Activated gamma-delta T cell treated with Interleukin-2 at 50 U/mL for 16 hours (primary cell): ENCODE results near the gene TRIM46.

ENCODE experiments used
- DNase-seq: peaks from one replicate; pipeline ENCODE4 v3.0.0-alpha.2; 2020

TRIM46 gene, protein sequence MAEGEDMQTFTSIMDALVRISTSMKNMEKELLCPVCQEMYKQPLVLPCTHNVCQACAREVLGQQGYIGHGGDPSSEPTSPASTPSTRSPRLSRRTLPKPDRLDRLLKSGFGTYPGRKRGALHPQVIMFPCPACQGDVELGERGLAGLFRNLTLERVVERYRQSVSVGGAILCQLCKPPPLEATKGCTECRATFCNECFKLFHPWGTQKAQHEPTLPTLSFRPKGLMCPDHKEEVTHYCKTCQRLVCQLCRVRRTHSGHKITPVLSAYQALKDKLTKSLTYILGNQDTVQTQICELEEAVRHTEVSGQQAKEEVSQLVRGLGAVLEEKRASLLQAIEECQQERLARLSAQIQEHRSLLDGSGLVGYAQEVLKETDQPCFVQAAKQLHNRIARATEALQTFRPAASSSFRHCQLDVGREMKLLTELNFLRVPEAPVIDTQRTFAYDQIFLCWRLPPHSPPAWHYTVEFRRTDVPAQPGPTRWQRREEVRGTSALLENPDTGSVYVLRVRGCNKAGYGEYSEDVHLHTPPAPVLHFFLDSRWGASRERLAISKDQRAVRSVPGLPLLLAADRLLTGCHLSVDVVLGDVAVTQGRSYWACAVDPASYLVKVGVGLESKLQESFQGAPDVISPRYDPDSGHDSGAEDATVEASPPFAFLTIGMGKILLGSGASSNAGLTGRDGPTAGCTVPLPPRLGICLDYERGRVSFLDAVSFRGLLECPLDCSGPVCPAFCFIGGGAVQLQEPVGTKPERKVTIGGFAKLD

DNA sequence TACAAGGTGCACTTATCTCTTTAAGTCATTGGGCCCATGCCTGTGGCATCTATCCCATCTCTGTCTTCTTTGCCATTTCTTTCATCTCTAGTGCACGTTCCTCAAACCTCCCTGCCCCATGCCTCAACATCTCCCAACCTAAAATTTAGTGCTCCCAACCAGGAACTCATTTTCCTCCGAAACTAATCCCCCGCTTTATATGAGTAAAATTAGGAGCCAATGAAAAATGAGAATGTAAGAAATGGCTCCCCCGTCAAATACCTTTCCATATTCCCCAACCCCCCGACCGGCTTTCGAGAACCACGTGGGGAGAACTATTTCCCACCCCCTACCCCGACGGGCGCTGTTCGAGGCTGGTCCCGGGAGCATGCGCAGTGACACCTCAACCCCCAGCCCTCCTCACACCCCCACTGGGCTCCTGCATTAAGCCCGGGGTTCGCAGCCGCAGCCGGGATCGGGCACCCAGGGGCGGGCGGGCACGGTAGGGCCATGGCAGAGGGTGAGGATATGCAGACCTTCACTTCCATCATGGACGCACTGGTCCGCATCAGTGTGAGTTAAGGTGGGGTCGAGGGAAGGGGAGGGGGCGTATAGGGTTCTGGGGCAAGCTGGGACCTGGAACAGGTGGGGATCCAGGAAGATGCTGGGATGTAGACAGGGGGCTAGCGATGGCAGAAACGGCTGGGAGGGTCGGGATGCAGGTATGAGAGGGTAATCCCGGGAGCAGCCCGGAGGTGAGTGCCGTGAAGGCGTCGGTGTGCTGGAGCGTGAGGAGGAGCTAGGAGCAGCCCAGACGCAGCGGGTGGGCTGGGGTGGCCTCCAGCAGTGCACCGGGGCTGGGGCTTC lies at the start of gene TRIM46:
Gene TRIM46, plus strand, starts transcription at position 372 of the 846 bp plus-strand sequence. Its CDS starts 118 bp downstream, at position 490.
- peak; percentile 48 for DNase-seq

- DNase-seq: no peak
Measured at GRCh38 chr1:155124503-155125463, 48.9 kb upstream of the TRIM46 start.

DNA sequence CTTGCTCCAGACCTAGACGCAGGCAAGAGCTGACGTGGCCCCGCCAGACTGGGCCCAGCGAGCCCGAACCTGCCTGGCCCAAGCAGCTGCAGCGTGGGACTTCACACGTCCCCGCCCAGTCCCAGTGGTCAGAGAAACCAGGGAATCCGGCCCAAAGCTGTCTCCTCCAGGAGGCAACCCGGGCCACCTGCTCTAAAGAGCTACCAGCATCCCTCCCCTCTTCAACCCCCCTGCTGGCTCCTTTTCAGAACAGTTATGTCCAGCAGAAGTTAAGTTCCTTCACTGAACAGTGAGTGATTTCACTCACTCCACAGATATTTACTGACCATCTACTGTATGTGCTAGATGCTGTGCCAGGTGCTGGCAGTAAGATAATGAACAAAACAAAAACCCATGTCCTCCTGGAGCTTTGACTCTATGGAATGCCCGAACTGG lies 48.1 kb upstream of the TRIM46 start:
- DNase-seq: no peak

- no peak for DNase-seq
Measured at GRCh38 chr1:155125946-155126555, 47.6 kb upstream of the TRIM46 start.

DNA sequence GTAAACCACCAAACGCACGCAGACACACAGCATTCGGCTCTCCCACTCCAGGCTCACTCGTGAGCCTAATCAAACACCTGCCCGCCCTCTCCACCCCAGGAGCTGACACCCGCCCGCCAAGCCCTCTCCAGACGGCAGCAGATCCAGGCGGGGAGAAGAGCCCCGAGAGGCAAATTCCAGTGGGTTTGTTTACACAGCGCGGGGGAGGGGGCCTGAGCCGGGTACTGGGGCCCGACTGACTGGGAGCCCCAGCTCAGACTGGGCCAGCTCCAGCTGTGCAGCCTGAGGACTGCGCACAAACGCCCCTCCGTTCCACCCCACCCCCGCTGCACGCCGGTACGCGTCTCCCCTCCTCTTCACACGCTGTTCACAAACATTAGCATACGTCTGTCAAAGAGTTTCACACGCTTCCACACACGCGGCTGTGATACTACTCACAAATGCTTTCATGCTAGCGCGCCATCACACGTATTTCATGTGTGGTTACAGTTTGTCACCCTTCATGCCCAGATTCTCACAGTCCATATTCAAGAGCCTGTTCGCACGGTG lies 47.0 kb upstream of the TRIM46 start:
- peak; percentile 21 for DNase-seq

DNA sequence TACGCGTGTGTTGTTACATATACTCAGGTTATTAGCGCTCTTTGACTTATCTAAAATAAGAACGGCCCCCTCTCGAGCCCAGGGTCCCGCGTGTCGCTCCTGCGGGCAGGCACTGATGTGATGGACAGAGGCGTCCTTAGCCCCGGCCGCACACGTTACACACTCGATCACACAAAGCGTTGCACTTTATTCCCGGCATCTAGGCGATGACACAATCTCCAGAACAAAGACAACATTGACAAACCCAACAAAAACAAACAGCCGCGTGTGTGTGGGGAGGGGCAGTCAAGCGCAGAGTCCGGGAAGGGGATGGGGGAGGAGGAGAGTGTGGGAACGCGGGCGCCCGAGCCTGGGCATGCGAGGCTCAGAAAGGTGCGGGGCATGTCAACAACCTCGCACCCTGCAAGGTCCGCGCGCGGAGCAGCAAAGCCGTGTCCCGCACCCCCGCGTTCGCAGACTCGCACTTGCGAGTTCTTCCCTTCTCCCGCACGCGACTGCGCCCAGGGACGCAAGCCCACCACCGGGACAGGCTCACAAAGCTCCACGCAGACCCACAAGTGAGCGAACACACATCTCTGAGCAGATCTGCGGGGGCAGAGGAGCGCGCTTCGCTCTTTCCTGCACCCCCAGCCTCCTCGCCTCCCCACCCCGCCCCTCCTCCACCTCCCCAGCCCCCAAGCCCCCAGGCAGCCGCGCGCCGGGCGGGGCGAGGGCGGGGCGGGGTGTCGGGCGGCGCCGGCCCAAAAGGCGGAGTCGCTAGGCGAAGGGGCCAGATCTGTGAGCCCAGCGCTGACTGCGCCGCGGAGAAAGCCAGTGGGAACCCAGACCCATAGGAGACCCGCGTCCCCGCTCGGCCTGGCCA lies 46.3 kb upstream of the TRIM46 start, which contains the start of gene EFNA1:
Gene EFNA1, plus strand, starts transcription at position 772 of the 862 bp plus-strand sequence. CDS start 102 bp downstream, outside the sequence.
- peak; percentile 34 for DNase-seq

GRCh38 chr1:155127967-155128754 lies 45.5 kb upstream of the TRIM46 start:
- no peak for DNase-seq

- DNase-seq: peak; percentile 10
Measured at GRCh38 chr1:155128755-155129473, 44.7 kb upstream of the TRIM46 start.

DNA sequence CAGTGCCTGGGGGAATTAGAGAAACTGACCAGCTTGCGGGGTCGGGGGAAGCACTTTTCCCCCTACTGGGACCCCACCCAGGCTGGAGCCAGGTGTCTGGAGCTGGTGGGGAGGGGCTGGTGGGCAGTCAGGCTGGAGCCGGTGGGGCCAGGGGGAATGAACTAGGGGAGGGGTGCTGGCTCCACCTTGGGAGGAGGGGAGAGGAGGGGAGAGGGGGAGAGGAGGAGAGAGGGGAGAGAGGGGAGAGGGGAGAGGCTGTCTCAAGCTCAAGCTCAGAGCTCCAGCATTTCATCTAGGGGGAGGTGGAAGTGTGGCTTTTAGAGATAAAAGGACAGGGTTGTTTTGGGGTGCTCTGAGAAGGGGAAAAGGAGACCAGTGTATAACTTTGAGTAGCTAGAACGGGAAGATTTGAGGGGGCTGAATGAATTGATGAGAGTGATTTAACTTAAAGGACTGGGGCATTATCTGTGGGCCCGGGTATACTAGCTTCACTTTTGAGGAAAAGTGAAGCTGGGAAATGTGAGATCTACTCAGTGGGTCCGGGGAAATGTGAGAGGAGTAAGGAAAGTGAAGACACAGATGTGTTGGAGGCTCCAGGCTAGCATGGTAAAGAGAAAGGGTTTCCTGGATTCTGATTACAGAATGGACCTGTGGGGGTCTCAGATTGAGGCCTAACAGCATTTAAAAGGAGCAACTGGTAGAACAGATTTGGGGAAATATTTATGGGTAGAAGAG lies 43.2 kb upstream of the TRIM46 start:
- no peak for DNase-seq

DNA sequence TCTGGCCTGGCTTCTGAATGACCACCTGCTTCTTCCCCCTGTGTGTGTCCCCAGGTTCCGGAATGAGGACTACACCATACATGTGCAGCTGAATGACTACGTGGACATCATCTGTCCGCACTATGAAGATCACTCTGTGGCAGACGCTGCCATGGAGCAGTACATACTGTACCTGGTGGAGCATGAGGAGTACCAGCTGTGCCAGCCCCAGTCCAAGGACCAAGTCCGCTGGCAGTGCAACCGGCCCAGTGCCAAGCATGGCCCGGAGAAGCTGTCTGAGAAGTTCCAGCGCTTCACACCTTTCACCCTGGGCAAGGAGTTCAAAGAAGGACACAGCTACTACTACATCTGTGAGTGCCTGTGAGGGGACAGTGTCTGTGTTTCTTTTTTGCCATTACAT lies 42.4 kb upstream of the TRIM46 start:
- DNase-seq: no peak

GRCh38 chr1:155131856-155132255 lies 41.8 kb upstream of the TRIM46 start:
- no peak for DNase-seq

GRCh38 chr1:155133799-155134281 lies 39.8 kb upstream of the TRIM46 start:
- DNase-seq: no peak

DNA sequence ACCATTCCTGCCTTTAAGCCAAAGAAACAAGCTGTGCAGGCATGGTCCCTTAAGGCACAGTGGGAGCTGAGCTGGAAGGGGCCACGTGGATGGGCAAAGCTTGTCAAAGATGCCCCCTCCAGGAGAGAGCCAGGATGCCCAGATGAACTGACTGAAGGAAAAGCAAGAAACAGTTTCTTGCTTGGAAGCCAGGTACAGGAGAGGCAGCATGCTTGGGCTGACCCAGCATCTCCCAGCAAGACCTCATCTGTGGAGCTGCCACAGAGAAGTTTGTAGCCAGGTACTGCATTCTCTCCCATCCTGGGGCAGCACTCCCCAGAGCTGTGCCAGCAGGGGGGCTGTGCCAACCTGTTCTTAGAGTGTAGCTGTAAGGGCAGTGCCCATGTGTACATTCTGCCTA lies 39.3 kb upstream of the TRIM46 start:
- no peak for DNase-seq

GRCh38 chr1:155134880-155135414 lies 38.7 kb upstream of the TRIM46 start:
- DNase-seq: peak; percentile 14

- DNase-seq: peak; percentile 89
Measured at GRCh38 chr1:155135415-155136028, 38.1 kb upstream of the TRIM46 start, which contains the start of gene SLC50A1. SLC50A1 (plus strand) TSS chr1:155135852; CDS start chr1:155135912, 60 bp downstream.

DNA sequence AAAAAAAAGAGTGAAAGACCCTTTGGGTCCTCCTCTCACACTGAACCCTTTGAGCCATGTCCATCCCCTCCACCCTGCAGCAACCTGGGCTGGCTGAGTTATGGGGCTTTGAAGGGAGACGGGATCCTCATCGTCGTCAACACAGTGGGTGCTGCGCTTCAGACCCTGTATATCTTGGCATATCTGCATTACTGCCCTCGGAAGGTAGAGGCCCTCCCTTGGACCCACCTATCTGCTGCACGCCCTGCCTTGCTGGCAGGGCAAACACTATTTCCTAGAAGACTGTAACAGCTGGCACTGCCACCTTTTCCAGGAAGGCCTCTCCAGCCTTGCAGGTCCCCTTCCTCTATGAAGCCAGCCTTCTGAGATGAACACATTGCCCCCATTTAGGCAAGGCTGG lies 36.9 kb upstream of the TRIM46 start:
- DNase-seq: no peak
